ENCODE results near the gene ANO6.

DNA sequence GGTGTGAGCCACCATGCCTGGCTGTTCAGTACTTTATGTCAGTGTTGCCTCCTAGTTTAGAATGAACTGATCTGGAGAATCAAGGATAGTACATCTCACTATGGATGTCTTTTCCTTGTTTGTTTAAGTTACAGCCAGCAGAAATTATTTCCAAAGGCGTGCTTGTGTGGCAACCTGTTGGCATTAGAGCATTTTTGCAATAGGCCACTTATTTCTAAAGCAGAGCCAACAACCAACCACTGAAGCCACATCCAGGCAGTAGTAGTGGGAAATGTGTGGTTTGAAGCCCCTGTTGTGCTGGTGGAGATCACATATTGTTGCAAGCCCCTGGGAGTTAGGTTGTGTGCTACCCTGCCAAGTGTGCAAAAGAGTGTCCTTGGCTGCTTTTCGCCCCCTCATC is 3.7 kb downstream of the ANO6 start:
- TF ChIP-seq, protein P1, sequence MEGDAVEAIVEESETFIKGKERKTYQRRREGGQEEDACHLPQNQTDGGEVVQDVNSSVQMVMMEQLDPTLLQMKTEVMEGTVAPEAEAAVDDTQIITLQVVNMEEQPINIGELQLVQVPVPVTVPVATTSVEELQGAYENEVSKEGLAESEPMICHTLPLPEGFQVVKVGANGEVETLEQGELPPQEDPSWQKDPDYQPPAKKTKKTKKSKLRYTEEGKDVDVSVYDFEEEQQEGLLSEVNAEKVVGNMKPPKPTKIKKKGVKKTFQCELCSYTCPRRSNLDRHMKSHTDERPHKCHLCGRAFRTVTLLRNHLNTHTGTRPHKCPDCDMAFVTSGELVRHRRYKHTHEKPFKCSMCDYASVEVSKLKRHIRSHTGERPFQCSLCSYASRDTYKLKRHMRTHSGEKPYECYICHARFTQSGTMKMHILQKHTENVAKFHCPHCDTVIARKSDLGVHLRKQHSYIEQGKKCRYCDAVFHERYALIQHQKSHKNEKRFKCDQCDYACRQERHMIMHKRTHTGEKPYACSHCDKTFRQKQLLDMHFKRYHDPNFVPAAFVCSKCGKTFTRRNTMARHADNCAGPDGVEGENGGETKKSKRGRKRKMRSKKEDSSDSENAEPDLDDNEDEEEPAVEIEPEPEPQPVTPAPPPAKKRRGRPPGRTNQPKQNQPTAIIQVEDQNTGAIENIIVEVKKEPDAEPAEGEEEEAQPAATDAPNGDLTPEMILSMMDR (IDR thresholded peaks at IDR 0.05) = no peak
- TF ChIP-seq POLR2A (IDR thresholded peaks at IDR 0.05) = no peak
